ELR (cell line): ENCODE data around the gene ZNF839.

Experiments
- DNase-seq: peaks from one replicate; pipeline ENCODE4 v3.0.0-alpha.2; 2015; ENCODE audit warnings: low read depth

The ZNF839 gene

DNA sequence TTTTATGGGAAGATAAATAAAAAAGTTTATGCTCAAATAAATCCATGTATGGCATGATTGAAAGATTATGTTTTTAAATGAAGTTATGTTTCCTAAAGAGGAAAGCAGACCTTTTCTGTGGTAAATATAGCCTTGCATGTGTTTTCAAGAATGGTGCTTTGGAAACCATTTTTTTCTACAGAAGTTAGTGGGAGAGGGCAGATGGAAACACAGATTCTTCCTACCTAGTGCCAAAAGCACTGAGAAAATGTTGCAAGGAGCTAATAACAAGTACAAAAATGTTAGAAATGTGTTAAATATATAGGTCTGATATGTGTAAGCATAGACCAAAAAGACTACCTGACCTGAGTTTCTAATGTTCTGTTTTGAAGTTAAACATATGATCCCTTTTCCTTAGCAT lies 67.5 kb downstream of the ZNF839 start:
- no peak for DNase-seq

DNA sequence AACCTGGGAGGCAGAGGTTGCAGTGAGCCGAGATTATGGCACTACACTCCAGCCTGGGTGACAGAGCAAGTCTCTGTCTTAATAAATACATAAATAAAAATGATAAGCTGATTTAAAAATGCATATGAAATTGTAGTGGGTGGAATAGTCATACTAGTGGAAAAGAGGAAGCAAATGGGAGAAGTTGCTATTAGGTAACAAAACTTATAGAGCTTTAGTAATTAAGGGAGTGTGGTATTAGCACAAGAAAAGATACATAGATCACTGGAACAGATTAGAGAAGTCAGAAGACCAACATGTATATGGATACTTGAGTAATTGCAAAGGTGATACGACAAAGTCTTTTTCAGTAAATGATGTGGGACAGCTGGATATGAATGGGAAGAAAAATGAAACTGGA lies 69.7 kb downstream of the ZNF839 start:
- no peak for DNase-seq

DNA sequence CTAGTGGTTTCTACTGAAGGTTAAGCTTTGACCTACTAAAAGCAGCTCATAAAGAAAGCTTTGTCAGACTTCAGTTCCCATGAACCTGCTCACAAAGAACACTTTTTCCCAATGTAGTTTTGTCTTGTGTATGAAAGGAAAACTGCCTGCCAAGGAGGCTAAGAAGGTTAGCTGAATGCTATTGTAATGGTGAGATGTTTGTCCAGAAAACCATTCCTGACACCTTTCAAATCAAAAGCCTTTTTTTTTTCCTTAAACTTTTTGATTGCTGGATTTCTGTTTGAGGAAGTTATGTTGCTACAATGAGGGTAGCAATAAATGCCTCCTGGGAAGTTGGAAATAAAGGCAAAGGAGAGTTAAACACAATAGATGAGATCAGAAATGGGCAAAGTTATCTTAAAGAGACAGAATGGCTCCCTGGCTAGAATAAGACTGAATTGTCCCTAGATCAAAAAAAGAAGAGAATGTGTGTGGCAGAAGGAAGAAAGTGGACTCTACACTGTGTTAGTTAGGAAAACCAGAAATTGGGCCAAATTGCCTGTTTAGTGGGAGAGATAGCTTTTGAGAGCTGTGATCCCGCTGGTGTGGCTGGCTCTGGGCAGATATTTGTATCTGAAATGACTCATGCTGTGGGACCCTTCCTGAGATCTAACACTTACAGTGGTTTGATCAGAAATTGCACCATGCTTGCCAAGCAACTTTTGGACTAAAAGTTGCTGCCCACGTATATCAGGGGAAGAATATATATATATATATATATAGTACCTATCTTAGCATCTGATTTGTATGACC lies 70.7 kb downstream of the ZNF839 start:
- peak; percentile 45 for DNase-seq
